ENCODE data around the gene TALDO1. TPM values are rescaled to one million over a fixed set of nuclear protein-coding genes. Genes with fewer than 3 reads are reported as not detected.
"Not testable (repeated sequence)": the region's sequence is repeated elsewhere in the genome, so short reads cannot be mapped to it uniquely, and the experiment has no call there.

Gene TALDO1
- total and polyA plus RNA-seq, 7 experiments from 2014 or later, result 61.4 to 272 (median 179) TPM

- Histone ChIP-seq H3K36me3 (ENCODE audit: control insufficient read depth in 2 of 3, insufficient read depth in 3 of 3, low read length in 3 of 3) (no peaks in the 10 kb centered on the region), H3K4me1 (ENCODE audit: control insufficient read depth in 2 of 2, insufficient read depth in 2 of 2, low read length in 2 of 2) (peaks cover 11 to 16% of the 10 kb centered on the region in 2 donors), H3K27ac (ENCODE audit: low read depth, low read length) (no peak overlapping the region), H3K27me3 (ENCODE audit: control insufficient read depth in 2 of 2, insufficient read depth in 2 of 2, low read length in 2 of 2) (no peaks in the 10 kb centered on the region), H3K4me3 (ENCODE audit: low read length) (no peak overlapping the region), H3K9me3 (ENCODE audit: control insufficient read depth in 2 of 3, low read length in 3 of 3) (no peaks in the 10 kb centered on the region)
- ATAC-seq, result no peak
- CTCF ChIA-PET, result interaction anchor here (3.6 kb wide), 1 partner anchor 173 kb away, joined by 28 read pairs; no protein-coding TSS in a partner anchor
- H3K27me3 Mint-ChIP-seq, result peaks cover 0 to 6% (median 0%) of the 10 kb centered on the region in 5 donors
- H3K9me3 Mint-ChIP-seq, result no peaks in the 10 kb centered on the region
- no peak overlapping the region for H3K4me3 Mint-ChIP-seq
- DNase-seq, result no peak
- H3K27ac Mint-ChIP-seq, result no peak overlapping the region
- POLR2A ChIA-PET, result interaction anchor here (1.2 kb wide), 1 partner anchor 10 kb away, joined by 4 read pairs; no protein-coding TSS in a partner anchor
- H3K36me3 Mint-ChIP-seq, result no peaks in the 10 kb centered on the region
- peaks cover 0 to 7% (median 4%) of the 10 kb centered on the region in 7 donors for H3K4me1 Mint-ChIP-seq
- intact Hi-C loops (cut with micrococcal nuclease), result loop anchor here (1.0 to 10.0 kb wide), 7 partner anchors 18 to 323 kb away; partner anchors contain the start of genes SLC25A22 (in 2 of the 2), PTDSS2 (in 1 of the 2) and TALDO1 (in 1 of the 2)
Measured at GRCh38 chr11:728901-729491, 18.3 kb upstream of the TALDO1 start.

- Histone ChIP-seq H3K27ac (ENCODE audit: low read depth, low read length) (no peak overlapping the region), H3K27me3 (ENCODE audit: control insufficient read depth in 2 of 2, insufficient read depth in 2 of 2, low read length in 2 of 2) (no peaks in the 10 kb centered on the region), H3K4me3 (ENCODE audit: low read length) (no peak overlapping the region), H3K9me3 (ENCODE audit: control insufficient read depth in 2 of 3, low read length in 3 of 3) (no peaks in the 10 kb centered on the region), H3K4me1 (ENCODE audit: control insufficient read depth in 2 of 2, insufficient read depth in 2 of 2, low read length in 2 of 2) (peaks cover 11 to 16% of the 10 kb centered on the region in 2 donors), H3K36me3 (ENCODE audit: control insufficient read depth in 2 of 3, insufficient read depth in 3 of 3, low read length in 3 of 3) (no peaks in the 10 kb centered on the region)
- intact Hi-C loops (cut with micrococcal nuclease), result loop anchor here (5.0 to 10.0 kb wide), 3 partner anchors 68 to 323 kb away; partner anchors contain the start of genes PTDSS2 (in 1 of the 2) and SLC25A22 (in 1 of the 2)
- Mint-ChIP-seq H3K9me3 (no peaks in the 10 kb centered on the region), H3K27me3 (peaks cover 0 to 3% (median 0%) of the 10 kb centered on the region in 5 donors), H3K27ac (no peak overlapping the region), H3K36me3 (no peaks in the 10 kb centered on the region), H3K4me3 (no peak overlapping the region), H3K4me1 (peaks cover 0 to 7% (median 4%) of the 10 kb centered on the region in 7 donors)
- ChIA-PET POLR2A (interaction anchor here (0.6 kb wide), 1 partner anchor 59 kb away, joined by 3 read pairs; no protein-coding TSS in a partner anchor), CTCF (interaction anchor here (1.3 kb wide), 1 partner anchor 34 kb away, joined by 4 read pairs; the partner anchor contains the start of gene TMEM80)
- DNase-seq (no peak), ATAC-seq (no peak)
Measured at GRCh38 chr11:729492-730074, 17.7 kb upstream of the TALDO1 start.

DNA sequence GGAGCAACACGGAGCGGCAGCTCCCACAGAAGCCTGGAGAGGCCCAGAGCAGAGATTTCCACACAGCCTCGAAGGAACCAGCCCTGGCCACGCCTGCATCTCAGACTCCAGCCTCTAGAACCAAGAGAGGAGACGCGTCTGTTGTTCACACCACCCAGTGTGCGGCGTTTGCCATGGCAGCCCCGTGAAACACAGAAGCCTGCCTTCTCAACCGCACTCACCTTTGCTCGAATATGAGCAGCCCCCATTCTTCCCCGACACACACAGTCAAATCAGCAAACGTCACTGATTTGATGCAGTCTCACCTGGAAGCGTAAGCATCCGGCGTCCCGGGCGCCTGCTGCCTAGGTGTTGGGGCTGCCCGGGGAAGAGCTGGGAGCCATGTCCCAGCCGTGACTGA is 14.2 kb upstream of the TALDO1 start:
- no peaks in the 10 kb centered on the region for H3K36me3 ChIP-seq (ENCODE audit: control insufficient read depth in 2 of 3, insufficient read depth in 3 of 3, low read length in 3 of 3)
- H3K4me3 Mint-ChIP-seq, result no peak overlapping the region
- peaks cover 0 to 7% (median 0%) of the 10 kb centered on the region in 5 donors for H3K27me3 Mint-ChIP-seq
- no peak overlapping the region for H3K27ac ChIP-seq (ENCODE audit: low read depth, low read length)
- CTCF ChIA-PET, result no interaction called here
- ATAC-seq (no peak), DNase-seq (no peak)
- intact Hi-C loops (cut with micrococcal nuclease), result no loop called here
- peaks cover 3 to 13% of the 10 kb centered on the region in 2 donors for H3K4me1 ChIP-seq (ENCODE audit: control insufficient read depth in 2 of 2, insufficient read depth in 2 of 2, low read length in 2 of 2)
- POLR2A ChIA-PET, result interaction anchor here (0.6 kb wide), 1 partner anchor 38 kb away, joined by 3 read pairs; the partner anchor contains the start of gene TMEM80
- H3K9me3 ChIP-seq (ENCODE audit: control insufficient read depth in 2 of 3, low read length in 3 of 3), result no peaks in the 10 kb centered on the region
- no peak overlapping the region for H3K4me3 ChIP-seq (ENCODE audit: low read length)
- H3K4me1 Mint-ChIP-seq, result peaks cover 9 to 14% (median 11%) of the 10 kb centered on the region in 7 donors
- H3K9me3 Mint-ChIP-seq, result no peaks in the 10 kb centered on the region
- no peaks in the 10 kb centered on the region for H3K27me3 ChIP-seq (ENCODE audit: control insufficient read depth in 2 of 2, insufficient read depth in 2 of 2, low read length in 2 of 2)
- H3K27ac Mint-ChIP-seq, result no peak overlapping the region
- H3K36me3 Mint-ChIP-seq, result no peaks in the 10 kb centered on the region

- H3K27me3 ChIP-seq (ENCODE audit: control insufficient read depth in 2 of 2, insufficient read depth in 2 of 2, low read length in 2 of 2); DNase-seq; H3K9me3 ChIP-seq (ENCODE audit: control insufficient read depth in 2 of 3, low read length in 3 of 3); H3K9me3 Mint-ChIP-seq; ATAC-seq; H3K36me3 Mint-ChIP-seq; intact Hi-C loops (cut with micrococcal nuclease); CTCF ChIA-PET; H3K36me3 ChIP-seq (ENCODE audit: control insufficient read depth in 2 of 3, insufficient read depth in 3 of 3, low read length in 3 of 3); H3K4me3 ChIP-seq (ENCODE audit: low read length); H3K27ac ChIP-seq (ENCODE audit: low read depth, low read length); H3K27ac Mint-ChIP-seq; POLR2A ChIA-PET: not testable (repeated sequence)
- peaks cover 9 to 22% (median 18%) of the 10 kb centered on the region in 7 donors for H3K4me1 Mint-ChIP-seq
- H3K4me1 ChIP-seq (ENCODE audit: control insufficient read depth in 2 of 2, insufficient read depth in 2 of 2, low read length in 2 of 2), result peaks cover 3 to 12% of the 10 kb centered on the region in 2 donors
- H3K4me3 Mint-ChIP-seq, result peak overlapping the region in 1 of 10 donors; percentile 37
- H3K27me3 Mint-ChIP-seq, result peaks cover 0 to 12% (median 0%) of the 10 kb centered on the region in 5 donors
Measured at GRCh38 chr11:734541-734940, 12.7 kb upstream of the TALDO1 start.

GRCh38 chr11:737366-737765 is 9.9 kb upstream of the TALDO1 start:
- ChIA-PET POLR2A (interaction anchor here (0.6 to 2.0 kb wide), 7 partner anchors 9 to 500 kb away, joined by 3 to 13 read pairs (median 4); partner anchors contain the start of genes DEAF1, PSMD13 and TMEM80), CTCF (interaction anchor here (0.6 kb wide), 1 partner anchor 21 kb away, joined by 3 read pairs; no protein-coding TSS in a partner anchor)
- Histone ChIP-seq H3K9me3 (ENCODE audit: control insufficient read depth in 2 of 3, low read length in 3 of 3) (no peaks in the 10 kb centered on the region), H3K27me3 (ENCODE audit: control insufficient read depth in 2 of 2, insufficient read depth in 2 of 2, low read length in 2 of 2) (no peaks in the 10 kb centered on the region), H3K4me1 (ENCODE audit: control insufficient read depth in 2 of 2, insufficient read depth in 2 of 2, low read length in 2 of 2) (peaks cover 3 to 12% of the 10 kb centered on the region in 2 donors), H3K4me3 (ENCODE audit: low read length) (peak overlapping the region; percentile 38), H3K27ac (ENCODE audit: low read depth, low read length) (peak overlapping the region; percentile 53), H3K36me3 (ENCODE audit: control insufficient read depth in 2 of 3, insufficient read depth in 3 of 3, low read length in 3 of 3) (no peaks in the 10 kb centered on the region)
- intact Hi-C loops (cut with micrococcal nuclease), result no loop called here
- peaks cover 0 to 10% (median 0%) of the 10 kb centered on the region in 5 donors for H3K27me3 Mint-ChIP-seq
- DNase-seq (no peak), ATAC-seq (peak; percentile 38)
- peak overlapping the region; percentile 69 to 87 (median 82) for H3K4me3 Mint-ChIP-seq
- no peaks in the 10 kb centered on the region for H3K9me3 Mint-ChIP-seq
- peak overlapping the region; percentile 34 to 94 (median 76) for H3K27ac Mint-ChIP-seq
- no peaks in the 10 kb centered on the region for H3K36me3 Mint-ChIP-seq
- H3K4me1 Mint-ChIP-seq, result peaks cover 9 to 22% (median 18%) of the 10 kb centered on the region in 7 donors

DNA sequence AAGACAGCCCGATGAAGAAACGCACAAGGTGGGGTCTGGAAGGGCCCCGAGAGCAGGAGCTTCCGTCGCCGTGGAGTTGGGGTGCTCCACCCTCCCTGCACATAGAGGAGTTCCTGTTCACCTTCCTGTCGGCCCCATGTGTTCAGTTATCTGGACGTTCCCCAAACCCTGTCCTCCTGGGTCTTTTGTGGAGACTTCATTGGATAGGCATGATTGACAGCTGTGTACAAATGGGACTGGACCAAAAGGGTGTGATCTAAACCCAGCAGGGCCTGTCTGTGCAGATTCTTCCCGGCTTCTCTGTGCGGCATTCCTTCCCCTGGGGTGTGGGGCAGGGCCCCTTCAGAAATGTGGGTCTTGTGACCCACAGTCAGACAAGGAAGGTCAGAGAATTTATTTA is 9.4 kb upstream of the TALDO1 start:
- Mint-ChIP-seq H3K4me1 (peaks cover 9 to 22% (median 18%) of the 10 kb centered on the region in 7 donors), H3K27ac (peak overlapping the region; percentile 34 to 94 (median 76)), H3K4me3 (peak overlapping the region; percentile 69 to 87 (median 82))
- Histone ChIP-seq H3K4me3 (ENCODE audit: low read length) (peak overlapping the region; percentile 38), H3K4me1 (ENCODE audit: control insufficient read depth in 2 of 2, insufficient read depth in 2 of 2, low read length in 2 of 2) (peaks cover 3 to 12% of the 10 kb centered on the region in 2 donors), H3K27ac (ENCODE audit: low read depth, low read length) (peak overlapping the region; percentile 53)
- ATAC-seq (peak; percentile 70), DNase-seq (peak in 3 of 9 donors; percentile 31 to 36 (median 35))
- CTCF ChIA-PET, result interaction anchor here (0.5 to 0.6 kb wide), 2 partner anchors 20 to 179 kb away, joined by 3 read pairs; no protein-coding TSS in a partner anchor
- intact Hi-C loops (cut with micrococcal nuclease); H3K27me3 Mint-ChIP-seq; H3K9me3 ChIP-seq (ENCODE audit: control insufficient read depth in 2 of 3, low read length in 3 of 3); H3K36me3 Mint-ChIP-seq; H3K9me3 Mint-ChIP-seq; H3K36me3 ChIP-seq (ENCODE audit: control insufficient read depth in 2 of 3, insufficient read depth in 3 of 3, low read length in 3 of 3); H3K27me3 ChIP-seq (ENCODE audit: control insufficient read depth in 2 of 2, insufficient read depth in 2 of 2, low read length in 2 of 2): not testable (repeated sequence)
- POLR2A ChIA-PET, result interaction anchor here (0.5 to 2.0 kb wide), 8 partner anchors 9 to 501 kb away, joined by 3 to 13 read pairs (median 4); partner anchors contain the start of genes DEAF1, PSMD13 and TMEM80

Measured in naive thymus-derived CD4-positive, alpha-beta T cell (primary cell).